SK-N-MC (cell line): ENCODE results near the gene TMEM135.

Experiments used
- EZH2 ChIP-seq: fragments of 200-600 bp; sonication (generic); IDR thresholded peaks from one replicate; pipeline ENCODE4 v1.6.1; 2017; ENCODE audit warnings: antibody characterized with exemption
- FOXP2 ChIP-seq: optimal IDR thresholded peaks from 2 replicates; pipeline ENCODE3; 2011; ENCODE audit warnings: mild to moderate bottlenecking, moderate library complexity; ENCODE audit not compliant: insufficient read depth; ENCODE audit errors: extremely low read length, control extremely low read depth
- POLR2AphosphoS5 ChIP-seq: IDR thresholded peaks from 2 replicates; pipeline ENCODE4 v1.6.1; 2012; ENCODE audit warnings: mild to moderate bottlenecking, low read depth, low read length, borderline replicate concordance

GRCh38 chr11:87219266-87219665, 181.5 kb downstream of the TMEM135 start:
- TF ChIP-seq POLR2AphosphoS5 (no peak), EZH2 (no peak), FOXP2 (no peak)
